ENCODE results near the gene HTT.

Gene HTT

GRCh38 chr4:3177905-3178304 is 103.4 kb downstream of the HTT start:
- DNase-seq = no peak

DNA sequence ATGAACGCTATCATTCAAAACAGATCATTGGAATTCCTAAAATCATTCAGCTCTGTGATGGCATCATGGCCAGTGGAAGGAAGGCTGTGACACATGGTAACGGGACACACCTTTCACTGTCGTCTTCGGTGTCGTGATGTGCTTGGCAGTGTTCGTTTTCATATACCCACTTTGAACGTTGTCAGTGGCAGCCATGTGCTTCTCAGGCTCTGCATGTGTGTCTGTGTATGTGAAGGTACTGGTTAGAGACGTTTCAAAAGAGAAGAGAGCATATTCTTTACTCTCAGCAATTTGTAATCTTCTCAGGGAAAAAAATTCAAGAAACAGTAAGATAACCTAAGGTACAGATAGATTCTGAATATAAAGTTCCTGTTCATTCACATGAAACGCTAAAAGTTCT is 103.9 kb downstream of the HTT start:
- no peak for DNase-seq

- DNase-seq = no peak
Measured at GRCh38 chr4:3179126-3179706, 104.7 kb downstream of the HTT start.

DNA sequence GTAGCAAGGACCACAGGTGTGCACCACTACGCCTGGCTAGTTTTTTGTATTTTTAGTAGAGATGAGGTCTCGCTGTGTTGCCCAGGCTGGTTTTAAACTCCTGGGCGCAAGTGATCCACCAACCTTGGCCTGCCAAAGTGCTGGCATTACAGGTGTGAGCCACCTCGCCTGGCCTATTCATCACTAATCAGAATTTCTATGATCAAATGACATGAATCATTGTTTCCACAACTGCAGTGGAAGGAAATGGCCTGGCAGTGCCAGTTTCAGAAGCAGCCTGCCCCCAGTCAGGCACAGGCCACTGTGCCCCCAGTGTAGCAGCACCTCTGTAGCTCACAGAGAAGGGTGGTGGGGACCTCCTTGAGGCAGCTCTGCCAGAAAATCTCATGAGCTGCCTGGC is 108.5 kb downstream of the HTT start:
- DNase-seq = no peak

- no peak for DNase-seq
Measured at GRCh38 chr4:3184725-3185124, 110.2 kb downstream of the HTT start.

DNA sequence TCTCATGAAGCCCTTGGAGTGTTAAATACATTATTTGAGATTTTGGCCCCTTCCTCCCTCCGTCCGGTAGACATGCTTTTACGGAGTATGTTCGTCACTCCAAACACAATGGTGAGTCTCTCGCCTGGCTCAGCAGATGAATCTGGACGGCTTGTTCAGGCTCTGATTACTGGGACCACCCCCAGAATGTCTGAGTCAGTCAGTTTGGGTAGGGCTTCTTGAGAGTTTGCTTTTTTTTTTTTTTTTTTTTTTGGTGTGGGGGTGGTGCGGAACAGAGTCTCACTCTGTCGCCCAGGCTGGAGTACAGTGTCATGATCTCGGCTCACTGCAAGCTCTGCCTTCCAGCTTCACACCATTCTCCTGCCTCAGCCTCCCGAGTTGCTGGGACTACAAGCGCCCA is 112.1 kb downstream of the HTT start:
- DNase-seq = no peak

DNA sequence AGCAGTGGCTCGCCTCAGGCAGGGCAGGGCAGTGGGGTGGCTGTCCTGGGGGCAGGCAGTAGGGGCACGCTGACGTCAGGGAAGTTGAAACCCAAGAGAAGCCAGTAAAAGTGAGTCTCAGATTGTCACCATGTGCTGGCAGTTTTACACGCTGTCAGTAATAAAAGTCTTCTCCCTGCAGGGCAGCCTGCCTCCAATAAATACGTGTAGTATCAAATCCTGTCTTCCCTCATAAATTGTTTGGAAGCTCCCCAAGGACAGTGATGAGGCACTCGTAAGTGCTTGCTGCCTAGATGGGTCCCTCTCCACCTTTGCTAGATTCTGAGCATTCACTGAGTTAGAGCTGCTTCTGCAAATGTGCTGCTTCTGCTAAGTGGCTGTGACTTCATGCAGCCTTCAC is 113.6 kb downstream of the HTT start:
- DNase-seq = no peak

GRCh38 chr4:3189459-3189858 is 115.0 kb downstream of the HTT start:
- no peak for DNase-seq

GRCh38 chr4:3190549-3190948 is 116.1 kb downstream of the HTT start:
- DNase-seq = no peak

DNA sequence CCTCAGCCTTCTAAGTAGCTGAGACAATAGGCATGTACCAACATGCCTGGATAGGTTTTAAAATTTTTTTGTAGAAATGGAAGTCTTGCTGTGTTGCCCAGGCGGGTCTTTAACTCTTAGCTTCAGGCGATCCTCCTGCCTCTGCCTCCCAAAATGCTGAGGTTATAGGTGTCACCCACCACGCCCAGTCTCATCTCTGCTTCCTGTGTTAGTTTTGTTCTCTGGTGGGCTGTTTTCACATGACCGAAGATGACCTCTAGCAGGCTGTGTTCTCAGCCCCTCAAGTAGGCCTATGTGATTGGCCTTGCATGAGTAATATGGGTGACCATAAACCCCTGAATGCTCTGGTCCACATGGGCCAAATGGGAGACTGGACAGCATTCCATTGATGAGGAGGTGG is 117.7 kb downstream of the HTT start:
- no peak for DNase-seq

DNA sequence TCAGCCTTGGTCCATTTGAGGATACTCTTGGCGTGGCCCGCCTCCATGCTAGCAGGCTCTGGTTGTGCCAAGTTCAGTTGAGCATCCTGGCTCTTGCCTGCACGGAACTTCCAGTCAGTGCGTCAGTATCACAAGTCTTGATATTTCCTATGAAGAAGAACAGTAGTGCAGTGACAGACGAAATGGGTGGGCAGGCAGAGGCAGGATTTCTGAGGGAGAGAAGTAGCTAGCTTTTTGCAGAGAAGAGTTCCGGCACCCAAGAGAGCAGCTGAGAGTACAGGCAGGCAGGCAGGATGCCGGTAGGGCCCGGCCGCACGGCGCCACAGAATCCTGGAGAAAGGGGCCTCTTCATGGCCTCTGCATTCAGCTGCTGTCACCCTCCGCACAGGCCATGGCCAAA is 118.3 kb downstream of the HTT start:
- no peak for DNase-seq

GRCh38 chr4:3193531-3194203 is 119.2 kb downstream of the HTT start:
- DNase-seq = peak; percentile 56

DNA sequence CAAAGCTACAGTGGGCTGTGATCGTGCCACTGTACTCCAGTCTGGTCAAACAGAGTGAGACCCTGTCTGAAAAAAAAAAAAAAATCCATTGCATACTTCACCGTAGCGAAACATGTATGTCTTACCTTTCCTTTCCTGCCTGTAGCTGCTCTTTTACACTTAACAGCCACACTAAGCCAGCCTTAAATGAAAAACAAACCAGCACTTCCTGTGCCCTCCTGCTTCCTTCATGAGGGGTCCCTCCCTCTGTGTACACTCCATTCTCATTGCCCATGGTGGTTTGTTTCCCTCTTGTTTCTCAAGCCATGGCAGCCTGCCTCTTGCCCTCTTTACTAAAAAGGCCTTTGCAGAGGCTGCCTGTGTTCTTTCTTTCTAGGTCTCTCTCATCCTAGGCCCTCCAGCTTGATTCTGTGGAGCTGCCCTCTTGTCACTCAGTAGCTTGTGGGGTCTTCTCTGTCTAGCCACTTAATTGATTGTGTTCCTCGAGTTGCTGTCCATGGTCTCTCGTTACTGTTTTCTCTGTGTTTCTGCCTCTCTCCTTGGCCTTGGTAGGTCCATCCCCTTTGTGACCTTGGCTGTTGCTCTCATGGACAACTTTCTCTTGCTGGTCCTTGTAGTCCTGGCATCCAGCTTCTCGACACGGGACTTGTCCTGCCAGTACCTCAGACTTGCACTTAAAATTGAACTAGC is 122.3 kb downstream of the HTT start:
- peak; percentile 11 for DNase-seq

DNA sequence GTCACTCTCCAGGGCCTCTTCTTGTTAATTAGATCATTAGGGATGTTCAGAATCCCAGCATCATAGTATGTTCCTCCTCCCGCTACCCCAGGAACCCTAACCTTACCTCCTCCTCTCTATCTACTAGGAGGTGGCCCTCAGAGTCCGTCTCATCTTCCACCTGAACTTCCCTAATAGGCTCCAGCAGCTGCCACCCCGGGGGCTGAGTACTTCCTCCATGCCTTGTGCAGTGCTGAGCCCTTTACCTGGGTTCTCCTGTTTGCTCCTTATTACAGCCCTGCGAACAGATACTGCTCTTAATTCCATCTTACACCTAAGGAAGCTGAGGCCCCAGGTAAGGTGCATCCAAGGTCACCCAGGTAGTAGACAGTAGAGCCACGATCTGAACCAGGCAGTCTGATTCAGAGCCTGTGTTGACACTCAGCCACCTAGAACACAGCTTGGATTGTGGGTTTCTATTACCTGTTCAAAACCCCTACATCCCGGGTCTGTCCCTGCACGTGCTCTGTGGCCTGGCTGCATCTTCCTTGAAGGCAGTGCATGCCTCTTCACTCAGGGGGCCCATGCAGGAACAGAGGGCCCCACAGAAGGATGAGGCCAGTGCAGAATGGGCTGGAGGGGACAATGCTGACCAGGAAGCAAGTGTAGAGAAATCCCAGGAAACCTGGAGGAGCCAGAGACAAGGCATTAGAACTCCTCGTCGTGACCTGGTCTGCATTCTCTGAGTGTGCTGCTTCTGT is 123.1 kb downstream of the HTT start:
- DNase-seq = no peak

DNA sequence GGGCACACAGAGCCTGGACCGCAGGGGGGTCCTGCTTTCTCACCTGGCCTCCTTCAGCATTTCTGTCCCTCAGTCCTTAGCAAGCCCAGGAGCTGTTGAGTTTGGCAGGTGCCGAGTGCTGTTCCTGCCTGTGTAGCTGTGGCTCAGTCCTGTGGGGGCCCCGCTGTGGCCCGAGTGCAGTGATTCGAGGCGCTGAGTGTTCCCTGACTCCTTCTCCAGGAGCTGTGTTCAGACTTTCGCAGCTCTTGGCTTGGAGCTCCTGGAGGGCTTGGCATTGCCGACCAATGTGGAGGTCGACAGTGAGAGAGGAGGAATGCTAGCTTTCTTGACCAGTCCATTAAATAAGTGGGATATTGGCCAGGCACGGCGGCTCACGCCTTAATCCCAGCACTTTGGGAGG is 124.4 kb downstream of the HTT start:
- no peak for DNase-seq

DNA sequence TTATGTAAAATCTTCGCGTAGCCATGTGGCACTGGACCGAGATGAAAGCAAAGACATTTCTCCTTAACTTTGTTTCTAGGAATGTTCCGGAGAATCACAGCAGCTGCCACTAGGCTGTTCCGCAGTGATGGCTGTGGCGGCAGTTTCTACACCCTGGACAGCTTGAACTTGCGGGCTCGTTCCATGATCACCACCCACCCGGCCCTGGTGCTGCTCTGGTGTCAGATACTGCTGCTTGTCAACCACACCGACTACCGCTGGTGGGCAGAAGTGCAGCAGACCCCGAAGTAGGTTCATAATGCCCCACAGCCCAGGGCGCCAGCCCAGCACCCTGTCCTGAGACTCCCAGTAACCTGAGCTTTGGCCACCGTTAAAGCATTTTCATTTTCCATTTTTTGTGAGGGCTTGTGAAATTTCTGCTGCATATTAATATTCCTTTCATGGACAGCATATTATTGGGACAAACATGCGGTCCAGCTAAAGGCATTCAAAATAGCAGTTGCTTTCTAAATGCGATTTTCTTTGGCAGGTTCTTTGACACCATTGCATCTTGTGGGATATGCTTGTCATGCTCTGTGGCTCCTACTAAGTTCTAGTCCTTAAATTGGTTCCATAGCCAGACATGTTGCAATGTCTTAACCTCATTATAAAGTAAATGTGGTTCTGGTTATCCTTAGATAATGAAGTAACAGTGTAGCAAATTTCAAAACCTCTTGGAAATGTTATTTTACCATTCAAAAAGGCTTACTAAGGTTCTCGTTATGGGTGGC is 125.4 kb downstream of the HTT start:
- peak; percentile 17 for DNase-seq

DNA sequence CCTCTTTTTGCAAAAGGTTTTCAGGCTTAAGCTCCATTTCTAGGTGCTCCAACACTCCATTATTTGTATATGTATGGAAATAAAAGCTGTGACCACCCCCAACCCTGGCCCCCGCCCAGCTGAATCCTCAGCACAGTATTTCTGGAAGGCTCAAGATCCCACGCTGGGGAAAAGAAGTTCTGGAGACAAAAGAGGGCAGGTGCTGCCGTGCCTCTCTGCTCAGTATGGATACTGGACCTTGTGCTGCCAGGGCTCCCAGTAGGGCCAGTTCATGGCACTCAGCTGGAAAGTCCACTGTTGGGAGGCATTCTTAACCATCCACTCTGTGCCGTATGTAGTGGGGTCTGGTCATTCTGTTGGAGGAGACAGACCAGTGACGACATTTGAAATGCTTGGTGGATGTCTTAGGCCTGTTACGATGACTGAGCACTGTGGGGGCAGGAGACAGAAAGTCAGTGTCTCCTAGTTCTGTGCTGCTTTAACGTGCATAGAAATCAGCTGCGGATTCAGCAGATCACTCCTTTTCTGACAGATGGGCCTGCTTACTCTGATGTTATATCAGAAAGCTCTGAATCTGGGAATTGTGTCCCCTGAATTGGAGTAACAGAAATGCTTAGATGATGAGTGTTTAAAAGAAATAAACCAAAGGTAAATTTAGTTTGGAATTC is 126.1 kb downstream of the HTT start:
- no peak for DNase-seq

DNA sequence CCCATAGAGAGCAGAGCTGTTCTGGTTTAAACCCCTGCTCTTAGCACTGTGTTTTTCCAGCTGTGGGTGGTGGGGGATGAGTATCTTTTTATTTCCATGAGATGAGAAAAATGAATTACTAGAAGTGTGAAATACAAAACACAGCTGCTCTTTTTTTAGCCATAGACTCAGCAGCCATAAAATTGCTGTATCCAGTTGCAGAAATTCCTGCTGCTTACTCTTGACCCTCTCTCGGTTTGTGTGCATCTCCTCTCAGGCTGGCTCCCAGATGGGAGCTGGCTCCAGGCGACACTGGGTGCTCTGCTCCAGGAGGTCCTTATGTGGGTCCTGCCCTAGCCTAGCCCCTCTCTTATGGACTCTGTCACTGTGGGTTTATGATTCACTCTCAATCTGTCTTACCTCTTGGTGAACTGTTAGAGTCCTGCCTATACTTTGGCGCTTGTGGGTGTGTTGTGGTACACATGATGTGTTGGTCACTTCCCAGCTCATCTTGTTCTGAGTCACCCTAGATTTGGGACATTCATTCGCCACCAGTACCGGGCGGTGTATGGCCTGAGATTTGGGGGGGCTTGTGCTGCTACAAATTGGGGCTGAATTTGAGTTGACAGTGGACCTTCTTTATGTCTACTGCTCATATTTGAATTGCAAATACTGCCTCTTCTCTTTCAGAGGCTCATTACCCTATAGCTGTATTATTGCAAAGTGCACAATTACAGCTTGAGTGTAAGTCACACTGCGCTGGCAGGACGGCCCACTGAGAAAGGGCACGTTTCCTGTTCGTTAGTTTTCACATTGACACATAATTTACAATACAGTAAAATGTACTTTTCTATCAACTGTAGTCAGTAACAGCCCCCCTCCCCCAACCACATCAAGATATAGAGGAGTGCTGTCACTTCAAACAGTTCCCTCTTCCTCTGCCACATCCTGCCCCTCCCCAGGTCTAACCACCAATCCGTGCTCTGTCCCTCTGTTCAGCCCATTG is 127.5 kb downstream of the HTT start:
- DNase-seq = peak; percentile 95

DNA sequence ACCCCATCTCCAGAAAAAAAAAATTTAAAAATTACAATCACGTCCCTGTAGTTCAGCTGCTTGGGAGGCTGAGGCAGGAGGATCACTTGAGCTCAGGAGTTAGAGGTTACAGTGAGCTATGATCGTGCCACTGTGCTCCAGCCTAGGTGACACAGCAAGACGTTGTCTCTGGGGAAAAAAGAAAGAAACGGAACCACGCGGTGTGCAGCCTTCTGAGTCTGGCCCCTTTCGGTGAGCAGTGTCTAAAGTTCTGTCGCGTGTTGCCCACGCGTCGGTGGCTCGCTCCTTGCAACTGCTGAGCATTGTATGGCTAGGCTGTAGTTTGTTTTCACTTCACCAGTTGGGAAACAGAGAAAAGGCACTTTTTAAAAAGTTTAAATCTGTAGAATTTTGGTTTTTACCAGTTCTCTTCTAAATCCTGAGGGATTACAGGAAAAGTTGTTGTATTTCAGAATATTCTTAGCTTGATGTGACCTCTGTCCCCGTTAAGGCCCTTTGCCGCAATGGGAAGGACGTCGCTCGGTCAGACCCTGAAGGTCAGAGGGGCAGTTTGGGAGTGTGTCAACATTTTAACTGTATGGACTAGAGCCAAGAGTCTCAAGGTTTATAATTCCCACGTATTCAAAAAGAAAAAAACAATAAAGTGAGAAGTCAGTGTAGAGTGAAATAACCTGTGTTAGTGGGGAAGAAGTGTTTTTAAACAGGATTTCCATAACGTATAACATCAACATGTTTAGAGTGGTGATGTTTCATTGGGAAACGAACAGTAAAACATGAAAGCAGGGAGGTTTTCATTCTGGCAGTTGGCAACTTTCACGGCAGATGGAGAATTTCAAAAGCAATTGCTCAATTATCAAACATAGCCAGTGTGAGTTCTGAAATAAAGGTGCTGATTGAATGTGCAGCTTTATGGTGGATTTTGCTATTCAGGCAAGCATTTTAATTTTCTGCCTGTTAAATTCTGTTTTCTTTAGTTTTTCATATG is 128.6 kb downstream of the HTT start:
- peak; percentile 27 for DNase-seq

GRCh38 chr4:3203971-3204431 is 129.5 kb downstream of the HTT start:
- no peak for DNase-seq
